SK-N-SH (cell line): ENCODE measurements around the gene THOC6. TPM values are rescaled to one million over a fixed set of nuclear protein-coding genes. Genes with fewer than 3 reads are reported as not detected.
A peak's percentile ranks its signal among the peaks of the same experiment; 100 is the strongest.

Experiments
- CTCF ChIA-PET: fragments of 300-600, 350-600 bp; formaldehyde crosslinking; extraction: SDS; loops from one replicate; lab custom pipeline; 2021; lab: Yijun Ruan, JAX
- POLR2A ChIA-PET: fragments of 350-600 bp; sonication (Branson Sonifier 250); formaldehyde crosslinking; extraction: SDS; loops from one replicate; lab custom pipeline; 2020; ENCODE audit warnings: antibody characterized with exemption, inconsistent platforms; lab: Yijun Ruan, JAX
- DNase-seq: peaks from one replicate; pipeline ENCODE4 v3.0.0; 2012
- H2AFZ ChIP-seq: fragments of 200-600 bp; sonication (generic); 2 replicates; pipeline ENCODE4 v1.8.1; 2016; ENCODE audit warnings: antibody characterized with exemption, mild to moderate bottlenecking, low read depth
- H3F3A ChIP-seq: fragments of 200-600 bp; sonication (generic); replicated peaks from 2 replicates; pipeline ENCODE3; 2016; ENCODE audit warnings: antibody characterized with exemption, mild to moderate bottlenecking; ENCODE audit not compliant: insufficient read depth
- H3K27ac ChIP-seq, 2 experiments: fragments of 200-500 bp in 1 of 2; fragments of 200-600 bp in 1 of 2; sonication (Bioruptor generic) in 1 of 2; sonication (generic), shearing (Covaris generic) in 1 of 2; 2 replicates each; pipeline versions ENCODE4 v1.5.1 to v1.6.1; 2014 to 2016; ENCODE audit warnings: low read depth in 2 of 2, inconsistent platforms in 1 of 2, low read length in 1 of 2, mild to moderate bottlenecking in 1 of 2, mixed read lengths in 1 of 2
- H3K27me3 ChIP-seq: fragments of 200-600 bp; sonication (generic), shearing (Covaris generic); 2 replicates; pipeline ENCODE4 v1.6.1; 2016; ENCODE audit warnings: mixed run types; ENCODE audit not compliant: insufficient read depth
- H3K36me3 ChIP-seq, 2 experiments: fragments of 200-500 bp in 1 of 2; fragments of 200-600 bp in 1 of 2; sonication (Bioruptor generic) in 1 of 2; sonication (generic) in 1 of 2; replicated peaks in 1 of 2; 2 replicates each; pipeline versions ENCODE3 to v1.5.1; 2014 to 2016; ENCODE audit warnings: low read length in 1 of 2, mild to moderate bottlenecking in 1 of 2; ENCODE audit not compliant: insufficient read depth in 2 of 2, control insufficient read depth in 1 of 2
- H3K4me1 ChIP-seq, 2 experiments: fragments of 200-500 bp in 1 of 2; fragments of 200-600 bp in 1 of 2; sonication (Bioruptor generic) in 1 of 2; sonication (generic), shearing (Covaris generic) in 1 of 2; 2 replicates each; pipeline versions ENCODE4 v1.5.1 to v1.6.1; 2014 to 2016; ENCODE audit warnings: low read depth in 1 of 2, low read length in 1 of 2, mixed run types in 1 of 2; ENCODE audit not compliant: insufficient read depth in 2 of 2, control insufficient read depth in 1 of 2
- H3K4me2 ChIP-seq: fragments of 200-600 bp; sonication (generic), shearing (Covaris generic); 2 replicates; pipeline ENCODE4 v1.6.1; 2017; ENCODE audit warnings: mixed run types
- H3K4me3 ChIP-seq, 2 experiments: fragments of 200-500 bp in 1 of 2; fragments of 200-600 bp in 1 of 2; sonication (Bioruptor generic) in 1 of 2; sonication (generic), shearing (Covaris generic) in 1 of 2; 2 replicates each; pipeline versions ENCODE4 v1.5.1 to v1.8.1; 2014 to 2016; ENCODE audit warnings: low read depth in 2 of 2, inconsistent platforms in 1 of 2, low read length in 1 of 2, mild to moderate bottlenecking in 1 of 2, mixed read lengths in 1 of 2, moderate library complexity in 1 of 2
- H3K79me2 ChIP-seq: fragments of 200-600 bp; sonication (generic); 2 replicates; pipeline ENCODE4 v1.8.1; 2017; ENCODE audit warnings: mild to moderate bottlenecking; ENCODE audit not compliant: insufficient read depth
- H3K9ac ChIP-seq: fragments of 200-600 bp; sonication (generic); 2 replicates; pipeline ENCODE4 v1.6.1; 2017; ENCODE audit warnings: mixed run types
- H3K9me2 ChIP-seq: fragments of 200-600 bp; sonication (generic); 2 replicates; pipeline ENCODE4 v1.6.1; 2017; ENCODE audit warnings: mixed run types
- H3K9me3 ChIP-seq: fragments of 200-600 bp; sonication (generic); 2 replicates; pipeline ENCODE4 v1.6.1; 2017; ENCODE audit warnings: mixed run types, mild to moderate bottlenecking, moderate library complexity
- H4K20me1 ChIP-seq: fragments of 200-600 bp; sonication (generic); 2 replicates; pipeline ENCODE4 v1.6.1; 2017; ENCODE audit warnings: mild to moderate bottlenecking, mixed run types; ENCODE audit not compliant: insufficient read depth
- CTCF ChIP-seq: fragments of 200-600 bp; sonication (generic); IDR thresholded peaks from 2 replicates; pipeline ENCODE4 v1.6.1; 2017; ENCODE audit warnings: antibody characterized with exemption, mild to moderate bottlenecking, moderate library complexity
- EP300 ChIP-seq, 2 experiments: IDR thresholded peaks; 2 replicates each; pipeline versions ENCODE4 v1.4.0 to v1.6.1; 2012; ENCODE audit warnings: borderline replicate concordance in 1 of 2, low read depth in 1 of 2, low read length in 1 of 2
- FOXJ3 ChIP-seq: sonication (generic); formaldehyde crosslinking; IDR thresholded peaks from 2 replicates; pipeline ENCODE4 v1.5.1; 2020; ENCODE audit warnings: mild to moderate bottlenecking, missing genetic modification reagents
- FOXM1 ChIP-seq: IDR thresholded peaks from 2 replicates; pipeline ENCODE4 v1.4.0; 2012; ENCODE audit warnings: low read depth, mild to moderate bottlenecking
- GABPA ChIP-seq: IDR thresholded peaks from 2 replicates; pipeline ENCODE4 v1.4.0; 2012; ENCODE audit warnings: low read depth, mild to moderate bottlenecking
- MAX ChIP-seq: IDR thresholded peaks from 2 replicates; pipeline ENCODE4 v1.4.0; 2012; ENCODE audit warnings: low read depth
- MXI1 ChIP-seq: IDR thresholded peaks from 2 replicates; pipeline ENCODE4 v1.6.1; 2012; ENCODE audit warnings: mild to moderate bottlenecking, low read depth, low read length, improper control_type of control experiment
- NFIC ChIP-seq: IDR thresholded peaks from 2 replicates; pipeline ENCODE4 v1.4.0; 2012; ENCODE audit warnings: borderline replicate concordance
- PBX3 ChIP-seq: IDR thresholded peaks from 2 replicates; pipeline ENCODE4; 2012
- RXRA ChIP-seq: IDR thresholded peaks from 2 replicates; pipeline ENCODE4 v1.4.0; 2012; ENCODE audit warnings: low read depth, mild to moderate bottlenecking, borderline replicate concordance
- SMC3 ChIP-seq: IDR thresholded peaks from 2 replicates; pipeline ENCODE4 v1.6.1; 2012; ENCODE audit warnings: low read depth, low read length, improper control_type of control experiment
- TCF12 ChIP-seq: IDR thresholded peaks from 2 replicates; pipeline ENCODE4 v1.4.0; 2012
- ZBTB33 ChIP-seq: IDR thresholded peaks from 2 replicates; pipeline ENCODE4 v1.4.0; 2012; ENCODE audit warnings: low read depth, borderline replicate concordance
- WGBS: methylation state at CpG from one replicate; pipeline ENCODE4 v1.1.6; 2017; ENCODE audit warnings: low lambda C conversion rate; 5-methylcytosine and 5-hydroxymethylcytosine counted together
- polyA plus RNA-seq, 3 experiments: library from polyadenylated mRNA; depleted of rRNA; stranded (reverse); fragments of >200 nt; gene quantifications; 2 replicates each; pipeline ENCODE4 v1.2.3, GENCODE V29; 2012

The THOC6 gene
- polyA plus RNA-seq, 1 of the 3 experiments (the other 2 are of a cell fraction), result 37.7 TPM

GRCh38 chr16:3003582-3004270 lies 20.1 kb upstream of the THOC6 start (continued):
- TF ChIP-seq MXI1, result peak; percentile 46

- H3K4me3 ChIP-seq, result peak overlapping the region in 1 of 2 experiments; percentile 47; a peak in 2 of 4 replicates
- peaks cover 6% of the 10 kb centered on the region for H3F3A ChIP-seq
- no CpG with 5 or more reads among the region's 67 CpGs for WGBS
- DNase-seq, result no peak
- H3K79me2 ChIP-seq, result no peaks in the 10 kb centered on the region
- no peak for TF ChIP-seq PBX3
- TF ChIP-seq SMC3, result no peak
- no peak for TF ChIP-seq FOXM1
- no peak for TF ChIP-seq NFIC
- no peak for TF ChIP-seq MXI1
- TF ChIP-seq CTCF, result no peak
- TF ChIP-seq FOXJ3 (CRISPR knock-in tag), result no peak
- TF ChIP-seq ZBTB33, result no peak
- no peak for TF ChIP-seq EP300 (IDR thresholded peaks at IDR 0.05; ENCODE audit: borderline replicate concordance in 1 of 2, low read depth in 1 of 2, low read length in 1 of 2)
- no peak for TF ChIP-seq TCF12
- TF ChIP-seq RXRA, result no peak
- no peak for TF ChIP-seq MAX
- no peak for TF ChIP-seq GABPA
- POLR2A ChIA-PET, result interaction anchor here (1.9 kb wide), 1 partner anchor 16 kb away, joined by 8 read pairs; the partner anchor contains the start of gene TNFRSF12A
- CTCF ChIA-PET, result interaction anchor here (0.5 to 8.2 kb wide), 9 partner anchors 16 to 972 kb away, joined by 3 to 72 read pairs (median 4); partner anchors contain the start of genes CLDN6, HCFC1R1, THOC6 and TNFRSF12A
- no peaks in the 10 kb centered on the region for H3K9me2 ChIP-seq
- H3K4me2 ChIP-seq, result no peak overlapping the region
- no peaks in the 10 kb centered on the region for H3K36me3 ChIP-seq
- no peak overlapping the region for H3K9ac ChIP-seq
- H3K9me3 ChIP-seq, result no peaks in the 10 kb centered on the region
- H3K4me1 ChIP-seq, result peaks cover 0 to 3% of the 10 kb centered on the region in 2 experiments; a peak in 1 of 4 replicates
- H4K20me1 ChIP-seq, result no peaks in the 10 kb centered on the region
- H3K27me3 ChIP-seq, result no peaks in the 10 kb centered on the region
- no peak overlapping the region for H2AFZ ChIP-seq
- H3K27ac ChIP-seq, result no peak overlapping the region
Measured at GRCh38 chr16:3004319-3004718, 19.5 kb upstream of the THOC6 start.
